WI38 (cell line): Measurements from ENCODE around the gene ASB8.
A peak's percentile ranks its signal among the peaks of the same experiment; 100 is the strongest.

Experiments used
- H3K4me3 ChIP-seq: 2 replicates; pipeline ENCODE4 v1.5.1; 2011; ENCODE audit warnings: low read depth, mild to moderate bottlenecking, control low read depth, low read length
- CTCF ChIP-seq: IDR thresholded peaks from 2 replicates; pipeline ENCODE4 v1.5.1; 2012; ENCODE audit warnings: low read depth, mild to moderate bottlenecking, control low read depth, low read length

ASB8 gene

GRCh38 chr12:48157018-48157888 is at the start of gene ASB8:
ASB8 (minus strand) TSS chr12:48157515; CDS start chr12:48153496, 4,019 bp downstream.
- peak within 1 kb of the TSS; percentile 98 for H3K4me3 ChIP-seq
- peak; percentile 24; the same call in 1 of the 2 replicates for TF ChIP-seq CTCF

- no peak for TF ChIP-seq CTCF
- H3K4me3 ChIP-seq, result no peak within 1 kb of the TSS
Measured at GRCh38 chr12:48203192-48203591, 45.9 kb upstream of the ASB8 start, which contains the start of gene OR10AD1. OR10AD1 (minus strand) TSS chr12:48203292; CDS start chr12:48203292, 0 bp downstream.

GRCh38 chr12:48202766-48203165 is 45.5 kb upstream of the ASB8 start:
- no peak overlapping the region for H3K4me3 ChIP-seq
- no peak for TF ChIP-seq CTCF

- no peak overlapping the region for H3K4me3 ChIP-seq
- no peak for TF ChIP-seq CTCF
Measured at GRCh38 chr12:48201516-48201915, 44.2 kb upstream of the ASB8 start.

- no peak overlapping the region for H3K4me3 ChIP-seq
- no peak for TF ChIP-seq CTCF
Measured at GRCh38 chr12:48201091-48201490, 43.8 kb upstream of the ASB8 start.

- no peak overlapping the region for H3K4me3 ChIP-seq
- TF ChIP-seq CTCF, result no peak
Measured at GRCh38 chr12:48199774-48200221, 42.5 kb upstream of the ASB8 start.

GRCh38 chr12:48198985-48199384 is 41.7 kb upstream of the ASB8 start:
- no peak overlapping the region for H3K4me3 ChIP-seq
- TF ChIP-seq CTCF, result no peak
